NCI-H1092 (cell line): ENCODE data around the gene CREB3L2.

ENCODE experiments used
- DNase-seq: peaks from one replicate; lab custom pipeline; 2025; lab: John Stamatoyannopoulos, UW

The CREB3L2 gene

GRCh38 chr7:137898839-137899721 is 102.8 kb downstream of the CREB3L2 start:
- peak; percentile 73 for DNase-seq

DNA sequence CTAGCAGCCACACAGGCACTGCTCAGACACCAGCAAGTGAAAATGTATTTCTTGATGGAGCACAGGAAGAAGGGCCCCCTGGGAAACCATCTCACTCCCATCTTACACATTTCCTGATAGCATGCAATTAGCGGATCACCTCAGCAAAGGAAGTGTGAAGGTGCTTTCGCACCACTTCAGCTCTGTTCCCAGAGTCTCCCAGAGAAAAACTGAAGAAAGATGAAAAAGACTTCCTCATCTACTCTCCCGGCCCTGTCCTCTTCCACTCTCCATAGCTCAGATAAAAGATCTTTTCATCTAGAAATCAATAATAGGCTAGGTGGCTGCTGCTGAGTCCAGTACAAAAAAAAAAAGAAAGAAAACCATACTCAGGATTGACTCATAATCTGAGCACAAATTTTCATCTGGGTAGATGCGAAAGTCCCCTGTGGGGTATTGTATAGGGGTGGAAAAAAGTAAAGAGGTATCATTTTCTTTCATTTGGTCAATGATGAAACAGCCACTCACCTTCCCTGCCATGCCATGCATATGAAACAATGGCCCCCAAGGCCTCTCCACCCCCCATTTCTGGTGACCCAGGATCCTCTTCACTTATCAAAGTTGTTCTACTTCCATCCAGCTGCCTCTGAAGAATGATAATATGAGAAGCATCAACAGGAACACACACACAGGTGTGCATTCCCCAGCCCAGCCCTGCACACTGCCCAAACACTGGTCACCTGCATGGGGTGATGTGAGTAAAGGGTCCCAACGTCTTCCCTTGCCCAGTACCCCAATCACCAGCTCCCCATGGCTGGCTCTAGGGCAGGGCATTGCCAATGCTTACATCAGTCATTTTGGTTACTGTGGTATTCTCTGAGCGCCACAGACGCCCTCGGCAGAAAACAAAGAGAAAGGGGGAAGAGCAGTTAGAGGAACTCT is 106.3 kb downstream of the CREB3L2 start:
- no peak for DNase-seq

DNA sequence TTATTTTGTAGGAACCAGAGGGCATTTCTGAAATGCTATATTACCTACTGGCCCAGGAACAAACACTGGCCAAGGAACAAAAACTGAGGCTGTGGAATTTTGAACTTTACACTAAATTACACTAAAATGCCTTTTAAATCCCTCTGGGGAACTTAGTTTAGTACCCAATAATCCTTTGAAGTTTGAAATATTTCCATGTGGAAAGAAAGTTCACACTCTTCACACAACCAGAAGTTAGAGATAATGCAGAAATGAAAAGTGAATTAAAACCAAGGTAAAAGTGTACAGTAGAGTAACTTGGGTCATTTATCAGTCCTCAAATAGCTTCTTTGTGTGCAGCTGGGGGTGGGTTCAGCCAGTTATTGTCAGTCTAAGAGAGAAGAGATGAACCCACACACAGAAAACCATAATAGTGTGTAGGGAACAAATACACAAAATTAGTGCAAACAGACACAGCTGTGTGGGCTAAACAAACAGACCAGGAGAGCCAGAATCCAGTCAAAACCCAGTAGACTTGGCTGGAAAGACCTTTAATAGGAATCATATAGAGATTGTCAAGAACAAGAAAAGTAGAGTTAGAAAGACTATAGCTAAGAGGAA is 108.6 kb downstream of the CREB3L2 start:
- DNase-seq, result no peak

DNA sequence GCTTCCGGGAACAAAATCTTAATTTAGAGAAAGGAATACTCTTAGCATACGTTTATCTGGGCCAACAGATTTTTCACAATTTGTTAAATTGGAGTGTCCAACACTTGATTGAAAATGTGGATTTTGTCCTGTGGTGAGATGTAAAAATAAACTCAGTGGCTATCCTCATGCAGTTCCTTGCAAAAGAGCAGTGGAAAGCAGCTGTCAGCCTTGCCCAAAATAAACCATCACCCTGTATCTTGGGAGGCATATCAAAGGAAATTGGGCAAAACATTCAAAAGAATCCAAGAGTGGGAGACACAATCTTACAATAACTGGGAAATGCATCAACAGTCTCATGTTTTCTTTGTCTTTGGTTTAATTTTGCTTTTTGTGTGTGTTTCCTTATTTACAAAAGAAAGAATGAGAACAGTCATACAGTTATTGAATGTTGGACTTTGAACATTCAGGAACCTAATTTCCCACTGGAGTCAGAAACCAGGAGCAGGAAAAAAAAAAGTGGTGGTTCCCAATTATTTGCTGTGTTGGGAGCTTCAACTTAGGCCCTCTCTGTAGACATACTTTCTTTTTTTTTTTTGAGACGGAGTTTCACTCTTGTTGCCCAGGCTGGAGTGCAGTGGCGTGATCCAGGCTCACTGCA is 110.8 kb downstream of the CREB3L2 start:
- no peak for DNase-seq

GRCh38 chr7:137890449-137890921 is 111.4 kb downstream of the CREB3L2 start:
- no peak for DNase-seq

DNA sequence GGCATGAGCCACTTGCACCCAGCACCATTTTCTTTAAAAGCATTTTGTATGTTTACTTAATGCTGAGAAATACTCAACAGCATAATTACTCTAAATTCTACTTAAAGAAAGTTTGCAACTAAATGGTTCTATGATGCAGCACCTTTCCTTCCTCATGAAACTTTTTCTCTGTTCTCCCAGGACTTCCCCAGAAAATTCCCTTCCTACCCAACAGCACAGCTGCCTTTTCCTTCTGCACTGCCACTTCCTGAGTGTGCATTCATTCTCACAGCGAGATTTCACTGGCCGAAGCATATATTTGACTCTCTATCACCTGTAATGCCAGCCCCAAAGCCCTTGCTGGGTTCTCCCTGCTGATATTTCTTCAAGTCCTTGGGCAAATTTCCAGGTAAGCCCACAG is 113.6 kb downstream of the CREB3L2 start:
- DNase-seq, result no peak

DNA sequence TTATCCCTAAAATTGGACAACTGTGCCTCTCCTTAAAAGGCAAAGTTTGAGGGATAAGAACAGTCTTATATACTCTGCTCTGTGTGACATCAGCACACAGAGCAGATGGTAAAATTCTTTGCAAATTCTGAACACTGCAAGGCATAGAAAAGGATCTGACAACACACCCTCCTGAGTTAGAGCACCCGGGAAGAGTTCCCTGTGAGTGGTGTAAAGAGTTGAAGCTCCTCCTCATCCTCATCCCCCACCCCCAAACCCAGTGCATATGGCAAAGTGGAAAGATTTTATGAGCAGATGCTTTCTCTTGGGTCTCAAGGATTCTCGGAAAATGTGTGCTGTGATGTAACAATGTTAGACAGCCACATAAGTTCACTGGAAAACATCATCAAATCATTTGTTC is 115.1 kb downstream of the CREB3L2 start:
- no peak for DNase-seq

- no peak for DNase-seq
Measured at GRCh38 chr7:137886281-137886680, 115.6 kb downstream of the CREB3L2 start.

DNA sequence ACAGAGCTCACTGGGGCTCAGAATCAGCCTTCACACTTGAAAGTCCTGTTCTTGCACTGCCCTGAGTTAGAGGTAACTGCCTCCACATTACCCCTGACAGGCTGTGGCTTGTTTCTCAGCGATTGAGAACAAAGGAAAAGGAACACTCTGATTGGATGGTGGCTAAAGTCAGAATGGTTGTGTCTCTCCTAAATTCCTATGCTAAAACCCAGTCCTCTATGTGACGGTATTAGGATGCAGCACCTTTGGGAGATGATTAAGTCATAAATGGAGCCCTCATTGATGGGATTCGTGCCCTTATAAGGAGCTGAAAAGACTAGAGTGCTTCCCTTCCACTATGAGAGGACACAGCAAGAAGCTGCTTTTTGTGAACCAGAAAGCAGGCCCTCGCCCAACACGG is 116.2 kb downstream of the CREB3L2 start:
- DNase-seq, result no peak

- DNase-seq, result no peak
Measured at GRCh38 chr7:137882806-137883205, 119.1 kb downstream of the CREB3L2 start.

GRCh38 chr7:137882261-137882668 is 119.6 kb downstream of the CREB3L2 start:
- no peak for DNase-seq

DNA sequence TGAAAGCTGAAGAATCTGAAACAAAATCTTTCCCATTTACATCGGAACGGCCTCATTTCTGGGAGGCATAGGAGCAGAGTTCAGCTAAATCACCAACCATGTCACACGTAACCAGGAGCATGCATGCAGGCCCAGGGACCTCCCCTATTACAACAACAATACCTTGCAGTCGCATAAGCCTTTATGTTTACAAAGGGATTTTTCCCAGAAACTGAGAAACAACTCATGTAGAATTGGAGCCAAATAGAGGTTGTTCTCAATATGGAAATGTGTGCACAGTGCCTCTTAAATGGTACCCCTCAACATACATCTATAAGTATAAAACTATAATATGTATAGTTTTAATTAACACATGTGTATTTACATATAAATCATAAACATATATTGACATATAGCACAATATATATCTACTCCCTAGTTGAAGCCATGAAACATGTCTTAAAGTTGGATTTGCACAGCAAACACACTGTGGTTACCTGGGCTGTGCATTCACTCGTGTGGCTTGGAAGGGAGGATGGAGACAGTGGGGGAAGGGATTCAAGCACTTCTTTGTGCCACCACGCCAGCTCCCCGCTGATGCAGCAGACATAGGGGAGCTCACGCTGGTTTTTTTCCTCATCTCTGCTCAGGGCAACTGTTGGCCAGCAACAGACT is 120.2 kb downstream of the CREB3L2 start:
- DNase-seq, result no peak

DNA sequence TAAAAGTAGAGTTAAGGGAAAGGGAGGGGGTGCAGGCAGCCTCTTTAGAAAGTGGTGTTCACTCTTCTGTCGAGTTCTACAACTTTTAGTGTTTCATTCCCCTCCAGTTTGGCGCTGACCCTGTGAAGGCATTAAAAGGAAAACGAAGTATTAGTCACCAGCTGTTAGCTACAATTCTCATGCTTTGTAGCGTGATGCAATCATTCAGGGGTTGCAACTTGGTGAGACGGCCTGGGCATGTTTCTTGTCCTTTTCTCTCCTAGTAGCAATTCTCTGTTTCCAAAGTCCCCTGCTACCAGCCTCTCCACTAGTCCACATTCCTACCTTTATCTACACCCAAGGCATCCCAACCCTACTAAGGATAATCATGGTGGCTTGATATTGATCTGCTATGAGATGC is 121.5 kb downstream of the CREB3L2 start:
- no peak for DNase-seq

DNA sequence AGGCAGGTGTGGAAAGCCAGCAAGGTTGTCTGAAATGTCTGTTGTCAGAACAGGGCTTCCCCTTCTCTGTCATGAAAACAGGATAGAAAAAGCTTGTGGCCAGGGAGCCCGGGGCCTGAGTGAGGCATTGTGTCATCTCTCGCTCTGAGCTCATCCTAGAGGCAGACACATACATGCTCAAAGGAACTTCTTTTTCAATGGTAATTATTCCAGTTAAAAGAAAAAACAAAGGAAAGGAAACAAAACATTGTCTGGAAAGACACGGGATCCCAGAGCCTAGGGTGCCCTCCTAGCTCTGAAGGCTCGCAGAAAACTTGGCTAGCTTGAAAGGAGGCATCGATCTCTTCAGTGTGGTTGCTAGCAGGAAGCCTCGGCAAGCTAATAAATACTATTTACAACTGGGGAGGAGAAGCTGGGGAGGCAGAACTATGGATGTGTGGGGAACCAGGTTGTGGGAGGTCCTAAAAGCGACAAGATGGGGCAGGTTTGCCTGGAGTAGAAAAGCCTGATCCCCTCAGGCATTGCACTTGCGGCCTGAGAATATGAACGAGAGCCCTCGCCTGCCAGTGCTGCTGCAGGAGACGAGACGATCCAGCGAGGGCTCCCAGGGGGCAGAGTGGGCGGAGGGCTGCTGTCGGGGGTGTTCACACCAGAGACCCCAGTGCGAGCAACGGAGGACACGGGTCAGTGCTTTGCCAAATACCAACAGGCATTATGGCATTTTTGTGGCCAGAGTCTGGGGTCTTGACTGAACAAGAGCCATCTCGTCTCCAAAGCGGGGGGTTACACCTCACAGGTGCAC is 122.3 kb downstream of the CREB3L2 start:
- no peak for DNase-seq

DNA sequence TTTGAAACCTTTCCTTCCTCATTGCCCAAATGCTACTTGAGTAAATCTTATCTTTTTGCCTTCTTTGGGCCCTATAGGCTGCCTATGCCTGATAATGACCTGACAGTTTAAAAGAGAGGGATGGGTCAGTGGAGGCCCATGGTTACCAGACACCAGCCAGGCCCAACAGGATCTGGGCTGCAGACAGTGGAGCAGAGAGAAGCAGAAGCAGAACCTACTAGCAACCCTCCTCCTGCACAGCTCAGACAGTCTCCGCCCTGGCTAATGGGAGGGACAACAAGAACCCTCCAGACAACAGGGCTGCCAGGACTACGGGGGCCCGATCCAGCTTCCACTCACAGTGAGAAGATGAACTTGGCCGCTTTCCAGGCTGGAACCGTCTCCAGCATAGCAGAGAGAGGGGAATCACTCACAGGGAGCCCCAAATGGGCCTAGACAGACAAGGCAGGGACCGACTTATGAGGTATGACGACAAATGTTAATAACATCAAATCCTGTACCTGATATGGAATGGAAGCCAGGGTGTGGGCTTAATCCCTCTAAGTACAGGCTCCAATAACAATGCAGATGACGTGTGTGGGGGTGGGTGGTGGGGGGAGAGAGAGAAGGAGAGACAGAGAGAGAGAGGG is 123.4 kb downstream of the CREB3L2 start:
- DNase-seq, result no peak

GRCh38 chr7:137877027-137877675 is 124.7 kb downstream of the CREB3L2 start:
- DNase-seq, result no peak

GRCh38 chr7:137875746-137876145 is 126.1 kb downstream of the CREB3L2 start:
- no peak for DNase-seq

DNA sequence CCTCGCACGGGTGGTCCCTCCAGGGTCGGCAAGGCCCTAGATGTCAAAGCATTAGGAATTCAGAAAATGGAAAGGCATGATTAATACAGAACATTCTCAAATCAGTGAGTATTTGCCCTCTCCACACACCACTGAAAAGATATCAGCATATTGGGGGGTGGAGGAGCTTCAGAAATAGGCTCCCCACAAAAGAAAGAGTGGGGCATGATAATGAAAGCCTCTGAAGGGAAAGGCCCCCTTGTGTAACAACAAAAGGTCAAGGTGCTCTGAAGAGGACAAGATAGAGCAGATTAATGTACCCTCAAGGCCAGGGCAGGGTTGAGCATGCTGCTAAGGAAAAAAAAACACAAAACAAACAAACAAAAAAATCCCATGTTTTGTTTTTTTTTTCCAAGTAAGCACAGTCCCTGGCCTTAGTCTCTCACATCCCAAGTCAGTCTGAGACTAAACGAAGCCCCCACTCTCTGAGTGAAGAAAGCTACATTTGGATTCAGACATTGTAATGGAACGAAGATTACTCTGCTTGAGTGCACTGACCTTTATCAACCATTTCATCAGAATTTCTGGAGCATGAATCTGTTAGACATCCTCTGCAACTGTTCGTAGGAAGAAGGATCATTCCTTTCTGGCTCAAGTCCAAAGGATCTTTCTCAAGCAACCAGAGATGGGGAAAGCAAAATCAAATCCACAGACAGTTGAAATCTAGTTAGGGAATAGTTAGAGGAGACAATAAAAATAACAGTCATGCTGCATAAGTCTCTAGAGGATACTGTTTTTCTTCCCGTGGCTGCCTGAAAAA is 127.7 kb downstream of the CREB3L2 start:
- DNase-seq, result no peak

- DNase-seq, result no peak
Measured at GRCh38 chr7:137873524-137873923, 128.4 kb downstream of the CREB3L2 start.
